Tibial artery (tissue), 4 donors: Measurements from ENCODE around the gene AP1G1.

ENCODE experiments used
- DNase-seq, 2 donors: peaks; one replicate each; pipeline ENCODE4 v3.0.0-alpha.2; 2019
- H3K27ac ChIP-seq, 2 donors: fragments of 200-600 bp; sonication (generic) in 1 of 2; 1 replicate in 1 of 2; 2 replicates in 1 of 2; pipeline ENCODE4 v1.5.1; 2018 to 2019; ENCODE audit warnings: mild to moderate bottlenecking in 1 of 2
- H3K27me3 ChIP-seq, 2 donors: fragments of 200-600 bp; sonication (generic) in 1 of 2; one replicate each; pipeline versions ENCODE4 v1.5.1 to v1.6.0; 2016 to 2019
- H3K36me3 ChIP-seq, 3 donors: fragments of 200-600 bp; sonication (generic) in 2 of 3; one replicate each; pipeline ENCODE4 v1.5.1; 2016 to 2019; ENCODE audit warnings: mild to moderate bottlenecking in 2 of 3
- H3K4me1 ChIP-seq, 4 donors: fragments of 200-600 bp; sonication (generic) in 2 of 4; 1 replicate in 3 of 4; 2 replicates in 1 of 4; pipeline ENCODE4 v1.5.1; 2016 to 2019
- H3K4me3 ChIP-seq, 2 donors: fragments of 200-600 bp; sonication (generic) in 1 of 2; 1 replicate in 1 of 2; 2 replicates in 1 of 2; pipeline ENCODE4 v1.5.1; 2018 to 2019; ENCODE audit warnings: mild to moderate bottlenecking in 2 of 2
- H3K9me3 ChIP-seq, 3 donors: fragments of 200-600 bp; sonication (generic) in 1 of 3; one replicate each; pipeline ENCODE4 v1.5.1; 2016 to 2019
- intact Hi-C: fragments of 100-400 bp; cut with DNase I; formaldehyde crosslinking; loops from one replicate; pipeline ENCODE4 v1.15.0; 2023; ENCODE audit warnings: low total_unique reads
- TF ChIP-seq, protein P1 (sequence below), 2 experiments: fragments of 200-600 bp in 1 of 2; fragments of 450-650 bp in 1 of 2; IDR thresholded peaks; one replicate each; pipeline ENCODE4 v1.5.1; 2017 to 2019; ENCODE audit warnings: antibody characterized with exemption in 2 of 2, mild to moderate bottlenecking in 1 of 2, moderate library complexity in 1 of 2

The AP1G1 gene

DNA sequence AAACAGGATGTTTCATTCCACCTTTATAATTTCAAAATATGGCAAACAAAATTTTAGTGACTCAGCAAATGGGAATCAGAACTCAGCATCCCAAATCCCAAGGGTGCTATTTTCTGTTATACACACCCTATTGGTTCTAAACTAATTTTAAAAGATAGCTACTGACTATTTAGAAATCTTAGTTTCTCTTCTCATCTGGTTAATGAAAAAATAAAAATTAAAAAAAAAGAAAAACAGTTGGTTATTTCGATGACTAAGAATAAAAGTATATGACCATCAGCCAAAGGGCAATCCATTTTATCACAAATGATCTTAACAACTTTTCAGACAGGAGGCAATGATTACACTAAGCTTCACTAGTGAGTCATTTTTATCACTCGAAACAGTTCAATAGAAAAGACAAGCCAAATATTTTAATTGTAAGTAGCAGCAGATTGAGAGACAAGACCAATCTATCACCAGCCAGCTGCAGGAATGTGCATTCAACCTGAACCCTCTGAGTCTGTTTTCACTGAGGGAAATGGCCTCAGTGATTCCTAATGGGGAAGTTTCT lies 99.3 kb downstream of the AP1G1 start:
- no peak for DNase-seq
- intact Hi-C loops = no loop called here
- Histone ChIP-seq H3K4me1 (peaks cover 0 to 15% (median 2%) of the 10 kb centered on the region in 4 donors), H3K36me3 (peaks cover 2 to 10% (median 6%) of the 10 kb centered on the region in 3 donors), H3K27me3 (no peaks in the 10 kb centered on the region), H3K9me3 (no peaks in the 10 kb centered on the region), H3K27ac (no peak overlapping the region), H3K4me3 (no peak overlapping the region)
- TF ChIP-seq, protein P1, sequence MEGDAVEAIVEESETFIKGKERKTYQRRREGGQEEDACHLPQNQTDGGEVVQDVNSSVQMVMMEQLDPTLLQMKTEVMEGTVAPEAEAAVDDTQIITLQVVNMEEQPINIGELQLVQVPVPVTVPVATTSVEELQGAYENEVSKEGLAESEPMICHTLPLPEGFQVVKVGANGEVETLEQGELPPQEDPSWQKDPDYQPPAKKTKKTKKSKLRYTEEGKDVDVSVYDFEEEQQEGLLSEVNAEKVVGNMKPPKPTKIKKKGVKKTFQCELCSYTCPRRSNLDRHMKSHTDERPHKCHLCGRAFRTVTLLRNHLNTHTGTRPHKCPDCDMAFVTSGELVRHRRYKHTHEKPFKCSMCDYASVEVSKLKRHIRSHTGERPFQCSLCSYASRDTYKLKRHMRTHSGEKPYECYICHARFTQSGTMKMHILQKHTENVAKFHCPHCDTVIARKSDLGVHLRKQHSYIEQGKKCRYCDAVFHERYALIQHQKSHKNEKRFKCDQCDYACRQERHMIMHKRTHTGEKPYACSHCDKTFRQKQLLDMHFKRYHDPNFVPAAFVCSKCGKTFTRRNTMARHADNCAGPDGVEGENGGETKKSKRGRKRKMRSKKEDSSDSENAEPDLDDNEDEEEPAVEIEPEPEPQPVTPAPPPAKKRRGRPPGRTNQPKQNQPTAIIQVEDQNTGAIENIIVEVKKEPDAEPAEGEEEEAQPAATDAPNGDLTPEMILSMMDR (IDR thresholded peaks at IDR 0.05) = no peak

DNA sequence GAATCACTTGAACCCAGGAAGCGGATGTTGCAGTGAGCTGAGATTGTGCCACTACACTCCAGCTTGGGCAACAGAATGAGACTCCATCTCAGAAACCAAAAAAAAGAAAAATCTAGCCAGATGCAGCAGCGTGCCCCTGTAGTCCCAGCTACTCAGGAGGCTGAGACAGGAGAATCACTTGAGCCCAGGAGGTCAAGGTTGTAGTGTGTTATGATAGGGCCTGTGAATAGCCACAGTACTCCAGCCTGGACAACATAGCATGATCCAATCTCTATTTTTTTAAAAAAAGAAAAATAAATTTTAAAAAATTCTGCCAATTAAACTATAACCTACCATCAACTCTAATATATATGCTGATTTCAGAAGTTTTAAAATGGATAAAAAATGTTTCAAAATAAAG lies 99.9 kb downstream of the AP1G1 start:
- intact Hi-C loops = no loop called here
- Histone ChIP-seq H3K4me1 (peaks cover 0 to 15% (median 2%) of the 10 kb centered on the region in 4 donors), H3K27ac (no peak overlapping the region), H3K9me3 (no peaks in the 10 kb centered on the region), H3K4me3 (no peak overlapping the region), H3K27me3 (no peaks in the 10 kb centered on the region), H3K36me3 (peaks cover 0 to 5% (median 0%) of the 10 kb centered on the region in 3 donors)
- no peak for DNase-seq
- TF ChIP-seq, protein P1 (IDR thresholded peaks at IDR 0.05) = no peak

DNA sequence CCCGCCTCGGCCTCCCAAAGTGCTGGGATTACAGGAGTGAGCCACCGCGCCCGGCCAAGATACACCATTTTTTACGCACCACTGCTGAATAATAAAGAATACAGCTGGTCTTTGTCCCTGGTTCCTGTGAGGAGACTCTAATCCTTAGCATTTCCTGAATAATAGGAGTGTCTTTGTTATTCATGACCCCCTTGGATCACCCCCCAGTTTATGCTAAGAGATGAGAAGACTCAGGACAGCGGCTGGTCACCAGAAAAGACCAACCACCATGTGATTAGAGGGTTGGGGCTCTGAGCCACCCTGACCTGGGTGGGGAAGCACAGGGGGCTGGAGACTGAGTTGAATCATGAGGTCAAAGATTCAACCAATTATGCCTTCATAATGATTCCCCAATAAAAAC lies 101.4 kb downstream of the AP1G1 start:
- no peak overlapping the region for H3K27ac ChIP-seq
- H3K36me3 ChIP-seq = peaks cover 0 to 4% (median 3%) of the 10 kb centered on the region in 3 donors
- DNase-seq = no peak
- intact Hi-C loops = no loop called here
- no peaks in the 10 kb centered on the region for H3K9me3 ChIP-seq
- H3K4me1 ChIP-seq = peaks cover 0 to 15% (median 2%) of the 10 kb centered on the region in 4 donors
- TF ChIP-seq, protein P1 (IDR thresholded peaks at IDR 0.05) = no peak
- no peaks in the 10 kb centered on the region for H3K27me3 ChIP-seq
- no peak overlapping the region for H3K4me3 ChIP-seq

DNA sequence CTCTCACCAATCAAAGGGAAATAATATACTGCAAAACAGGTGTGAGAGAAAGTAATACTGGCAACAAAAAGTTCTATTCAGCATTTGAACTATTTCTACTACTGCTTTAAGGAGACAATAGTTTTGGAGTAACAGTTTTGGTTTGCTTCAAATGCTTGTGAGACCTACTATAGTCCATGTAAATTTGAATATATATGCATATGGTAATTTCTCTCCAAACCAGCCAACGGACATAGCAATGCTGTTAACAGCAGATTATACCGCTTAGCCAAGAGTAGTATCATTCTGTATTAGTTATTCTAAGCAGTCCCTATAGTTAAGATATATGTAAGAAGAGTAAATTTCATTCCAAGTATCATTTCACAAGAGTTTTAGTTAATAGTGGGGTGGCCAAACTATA lies 102.6 kb downstream of the AP1G1 start:
- intact Hi-C loops = no loop called here
- H3K27ac ChIP-seq = no peak overlapping the region
- peaks cover 0 to 9% (median 8%) of the 10 kb centered on the region in 3 donors for H3K36me3 ChIP-seq
- no peak for DNase-seq
- TF ChIP-seq, protein P1 (IDR thresholded peaks at IDR 0.05) = no peak
- no peak overlapping the region for H3K4me3 ChIP-seq
- no peaks in the 10 kb centered on the region for H3K9me3 ChIP-seq
- H3K4me1 ChIP-seq = peaks cover 0 to 15% (median 2%) of the 10 kb centered on the region in 4 donors
- H3K27me3 ChIP-seq = no peaks in the 10 kb centered on the region

DNA sequence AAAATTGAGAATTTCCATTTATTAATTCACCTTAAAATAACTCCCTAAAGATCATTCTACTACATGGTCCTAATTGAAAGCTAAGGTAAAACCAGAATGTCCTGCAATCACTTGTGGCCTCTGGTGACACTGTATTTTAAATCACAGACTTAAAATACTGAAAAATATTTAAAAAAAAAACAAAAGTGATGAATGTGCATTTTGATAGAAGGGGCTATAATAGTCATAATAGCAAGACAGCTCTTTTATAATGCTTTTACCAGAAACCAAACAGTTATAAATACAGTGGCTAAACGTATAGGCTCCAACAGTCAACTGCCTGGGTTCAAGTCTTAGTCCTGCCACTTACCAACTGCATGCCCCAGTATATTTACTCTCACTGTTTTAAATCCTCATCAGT lies 105.3 kb downstream of the AP1G1 start:
- no peak overlapping the region for H3K4me3 ChIP-seq
- no peaks in the 10 kb centered on the region for H3K27me3 ChIP-seq
- TF ChIP-seq, protein P1 (IDR thresholded peaks at IDR 0.05) = no peak
- DNase-seq = no peak
- H3K4me1 ChIP-seq = peaks cover 0 to 4% (median 0%) of the 10 kb centered on the region in 4 donors
- no peaks in the 10 kb centered on the region for H3K9me3 ChIP-seq
- intact Hi-C loops = no loop called here
- H3K36me3 ChIP-seq = peaks cover 0 to 32% (median 19%) of the 10 kb centered on the region in 3 donors
- H3K27ac ChIP-seq = no peak overlapping the region

DNA sequence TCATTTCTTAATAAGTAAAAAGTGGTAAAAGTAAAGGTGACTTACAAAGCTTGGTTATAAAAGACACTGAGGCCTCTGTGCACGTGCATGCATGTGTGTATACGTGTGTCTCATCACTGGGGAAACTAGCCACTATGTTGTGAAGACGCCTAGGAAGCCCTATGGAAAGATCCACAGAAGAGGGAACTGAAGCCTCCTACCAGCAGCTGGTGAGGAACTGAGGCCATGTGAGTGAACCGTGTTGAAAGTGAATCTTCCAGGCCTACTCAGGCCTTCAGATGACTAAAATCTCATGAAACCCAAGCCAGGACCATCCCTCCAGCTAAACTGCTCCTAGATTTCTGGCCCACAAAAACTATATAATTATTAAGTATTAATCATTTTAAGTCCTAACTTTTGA lies 107.8 kb downstream of the AP1G1 start:
- TF ChIP-seq, protein P1 (IDR thresholded peaks at IDR 0.05) = no peak
- intact Hi-C loops = no loop called here
- Histone ChIP-seq H3K36me3 (peaks cover 0 to 38% (median 23%) of the 10 kb centered on the region in 3 donors), H3K4me1 (no peaks in the 10 kb centered on the region), H3K27ac (no peak overlapping the region), H3K9me3 (no peaks in the 10 kb centered on the region), H3K4me3 (no peak overlapping the region), H3K27me3 (no peaks in the 10 kb centered on the region)
- no peak for DNase-seq
